NCI-H345 treated with DMSO at 0.1 percent for 48 hours (cell line): Measurements from ENCODE around the gene NPAS2.
A peak's percentile ranks its signal among the peaks of the same experiment; 100 is the strongest.

Experiments used
- DNase-seq: peaks from one replicate; lab custom pipeline; 2025; ENCODE audit not compliant: unreplicated experiment; lab: John Stamatoyannopoulos, UW

NPAS2 gene

DNA sequence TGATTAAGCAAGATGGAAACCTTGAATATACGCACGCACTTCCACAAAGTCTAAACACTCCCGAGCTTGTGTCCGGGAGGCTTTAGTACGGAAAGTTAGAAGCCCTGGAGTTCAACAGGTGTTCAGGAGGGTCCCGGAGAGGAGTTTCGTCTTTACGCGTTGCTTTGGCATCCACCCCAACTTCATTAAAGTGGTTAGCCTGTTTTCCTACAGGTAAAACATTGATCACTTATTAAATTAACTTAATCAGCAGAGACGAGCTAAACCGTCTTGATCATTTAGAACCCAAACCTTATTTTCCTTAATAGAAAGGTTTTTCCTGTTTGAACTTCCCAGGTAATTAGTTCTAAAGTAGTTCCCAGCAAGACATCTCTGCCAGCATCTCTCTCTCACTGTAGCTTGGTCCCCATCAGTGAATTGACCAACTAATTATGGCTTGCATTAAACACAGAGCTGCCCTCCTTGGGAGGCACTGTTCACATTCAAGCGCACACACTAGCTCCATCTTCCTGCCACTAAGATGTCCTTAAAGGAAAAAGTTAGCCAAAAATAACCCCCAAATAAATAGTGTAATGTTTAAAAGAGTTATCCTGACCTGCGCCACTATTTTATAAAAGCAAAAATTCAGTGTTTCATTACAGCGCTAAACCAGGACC, 1.4 kb downstream of the NPAS2 start:
- DNase-seq: no peak

DNA sequence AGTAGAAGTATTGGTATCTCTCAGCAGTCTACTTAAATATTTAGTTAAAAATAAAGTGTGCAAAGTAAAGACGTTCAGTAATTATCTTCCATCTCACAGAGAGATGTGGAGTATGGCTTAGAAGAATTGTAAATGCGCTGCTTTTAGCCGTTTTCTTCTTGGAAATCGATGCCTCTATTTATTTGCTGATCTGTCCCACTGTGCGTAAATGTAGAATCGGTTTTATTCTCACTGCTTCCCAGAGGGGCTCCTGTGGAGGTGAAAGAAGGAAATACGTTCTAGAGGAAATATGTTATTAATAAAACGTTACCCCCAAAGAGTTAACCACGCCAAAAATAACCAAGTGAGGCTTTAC, 1.9 kb downstream of the NPAS2 start:
- DNase-seq: no peak

DNA sequence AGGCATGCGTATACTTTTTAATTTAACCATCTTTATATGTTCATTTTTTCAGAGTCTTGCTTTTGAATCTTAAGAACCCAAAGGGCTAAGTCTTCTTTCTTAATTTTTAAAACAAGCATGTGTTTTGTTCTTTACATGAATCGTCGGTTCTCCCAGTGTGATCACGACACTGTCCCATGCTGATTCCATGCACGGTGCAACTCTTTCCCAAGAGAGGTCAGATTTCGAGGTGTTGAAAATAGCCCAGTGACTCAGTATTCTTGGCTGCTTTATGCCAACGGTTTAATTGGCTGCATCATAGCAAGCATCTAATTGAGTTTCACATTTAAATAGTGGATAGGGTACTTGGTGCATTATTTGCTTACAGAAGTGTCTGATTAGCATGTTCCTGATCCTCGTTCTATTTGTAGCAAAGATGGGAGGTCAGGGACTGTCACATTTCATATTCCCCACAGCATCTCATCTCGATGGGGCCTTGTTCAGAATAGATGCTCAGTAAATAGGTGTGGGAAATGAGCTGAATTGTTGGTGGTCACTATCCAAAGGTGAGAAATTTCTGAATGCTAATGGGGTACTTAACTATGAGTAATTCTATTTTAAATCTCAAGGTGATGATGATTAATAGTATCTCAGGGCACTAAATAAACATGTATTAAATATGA, 2.8 kb downstream of the NPAS2 start:
- no peak for DNase-seq

DNA sequence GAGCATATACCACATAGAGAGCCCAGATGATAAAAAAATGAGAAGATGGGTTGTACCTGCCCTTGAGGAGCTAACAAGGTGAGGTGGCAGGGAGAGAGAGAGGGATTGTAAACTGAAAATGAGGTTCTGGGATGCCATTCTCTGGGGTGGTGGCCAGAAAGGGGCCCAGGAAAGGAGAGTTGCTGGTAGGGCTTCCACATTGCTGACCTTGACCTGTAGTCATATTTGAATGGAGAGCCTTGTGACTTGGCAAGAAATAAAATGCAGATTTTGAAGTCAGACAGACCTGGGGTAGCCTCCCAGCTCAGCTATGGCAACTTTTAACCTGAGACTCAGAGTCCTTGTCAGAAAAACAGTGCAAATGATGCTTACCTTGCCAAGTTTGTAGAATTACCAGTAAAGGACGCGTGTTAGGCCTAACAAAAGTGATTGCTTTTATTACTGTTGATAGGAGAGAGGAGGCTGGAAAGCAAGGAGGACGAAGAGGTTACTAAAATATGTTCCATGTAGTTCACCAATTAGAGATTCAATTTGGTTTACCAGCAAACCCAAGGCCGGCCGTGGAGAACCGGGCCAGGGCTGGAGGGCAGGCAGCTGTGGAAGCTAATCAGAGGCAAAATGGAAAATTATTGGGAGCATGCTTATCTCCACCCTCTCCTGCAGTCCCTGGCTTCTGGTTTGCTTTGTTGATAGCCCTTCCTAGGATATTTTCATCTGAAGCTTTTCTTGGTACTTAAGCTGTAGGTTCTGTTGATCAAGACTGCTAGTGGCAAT, 3.9 kb downstream of the NPAS2 start:
- no peak for DNase-seq

DNA sequence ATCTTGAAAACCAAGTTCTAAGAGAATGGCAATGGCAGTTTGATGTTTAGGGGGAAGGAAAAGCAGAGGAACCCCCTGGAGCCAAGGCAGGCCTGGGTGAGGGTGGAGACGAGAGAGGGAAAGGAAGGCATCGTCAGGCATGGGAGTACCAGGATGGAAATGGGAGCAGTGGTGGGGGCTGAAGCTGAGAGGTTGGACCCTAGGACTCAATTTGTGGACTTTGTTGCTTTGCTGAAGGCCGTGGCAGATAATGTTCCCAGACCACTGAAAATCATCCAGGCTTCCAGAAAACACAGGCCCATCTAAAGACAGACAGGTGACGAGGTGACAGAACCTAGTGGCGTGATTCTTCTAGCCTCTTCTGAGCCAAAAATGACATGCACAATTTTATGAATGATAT, 4.9 kb downstream of the NPAS2 start:
- no peak for DNase-seq

DNA sequence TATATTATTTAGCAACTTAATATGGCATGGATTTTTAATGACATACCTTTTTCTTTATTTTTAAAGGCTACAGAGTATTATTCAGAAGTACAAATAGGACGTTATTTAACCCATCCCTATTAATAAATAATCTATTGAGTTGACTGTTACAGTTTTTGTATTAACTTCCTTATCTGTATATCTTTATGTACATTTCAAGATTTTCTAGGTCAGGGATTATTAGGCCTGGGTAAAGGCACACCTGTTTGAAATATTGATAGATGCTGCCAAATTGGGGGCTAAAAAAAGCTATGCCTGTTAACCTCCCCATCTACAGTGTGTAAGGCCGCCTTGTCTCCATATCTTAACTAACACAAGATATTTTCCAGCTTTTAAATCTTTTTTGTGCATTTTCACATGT, 6.6 kb downstream of the NPAS2 start:
- no peak for DNase-seq

DNA sequence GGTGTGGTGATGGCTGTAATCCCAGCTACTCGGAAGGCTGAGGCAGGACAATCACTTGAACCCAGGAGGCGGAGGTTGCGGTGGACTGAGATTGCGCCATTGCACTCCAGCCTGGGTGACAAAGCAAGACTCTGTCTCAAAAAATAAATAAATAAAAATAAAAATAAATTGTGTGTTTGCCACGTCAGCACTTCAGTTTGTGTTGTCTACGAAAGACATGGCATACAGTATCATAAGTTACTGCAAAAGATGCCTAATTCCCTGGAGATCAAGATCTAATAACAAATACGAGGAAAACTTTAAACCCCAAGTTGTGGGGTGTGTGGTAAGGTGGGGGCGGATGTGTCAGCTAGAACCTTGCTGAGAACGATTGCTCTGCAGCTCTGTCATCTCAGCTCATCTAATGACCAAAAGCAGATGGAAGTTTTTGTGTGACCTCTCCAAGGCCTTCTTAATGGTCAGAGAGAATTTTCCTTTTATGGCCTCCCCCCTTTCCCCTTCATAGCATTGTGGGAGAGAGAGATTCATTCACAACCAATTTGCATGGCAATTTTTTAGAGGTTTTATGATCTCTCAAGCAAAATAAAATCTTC, 11.3 kb downstream of the NPAS2 start:
- DNase-seq: no peak

DNA sequence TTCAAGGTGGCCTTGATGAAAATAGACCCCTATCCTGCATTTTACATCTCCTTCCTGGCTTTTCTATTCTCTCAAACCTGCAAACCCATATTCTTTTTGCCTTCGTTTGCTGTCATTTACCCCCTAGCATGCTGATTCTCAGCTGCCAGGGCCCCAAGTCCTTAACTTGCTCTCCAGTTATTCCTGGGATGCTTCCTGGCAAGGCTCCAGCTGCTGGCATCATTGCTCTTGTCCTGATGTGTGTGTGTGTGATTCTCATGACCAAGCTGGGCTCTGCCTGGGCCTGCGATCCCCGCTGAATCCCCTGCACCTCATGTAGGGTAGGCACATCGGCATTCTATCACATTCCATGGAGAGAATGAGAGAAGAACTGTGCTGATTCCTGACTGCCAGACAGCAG, 11.9 kb downstream of the NPAS2 start:
- peak; percentile 33 for DNase-seq

DNA sequence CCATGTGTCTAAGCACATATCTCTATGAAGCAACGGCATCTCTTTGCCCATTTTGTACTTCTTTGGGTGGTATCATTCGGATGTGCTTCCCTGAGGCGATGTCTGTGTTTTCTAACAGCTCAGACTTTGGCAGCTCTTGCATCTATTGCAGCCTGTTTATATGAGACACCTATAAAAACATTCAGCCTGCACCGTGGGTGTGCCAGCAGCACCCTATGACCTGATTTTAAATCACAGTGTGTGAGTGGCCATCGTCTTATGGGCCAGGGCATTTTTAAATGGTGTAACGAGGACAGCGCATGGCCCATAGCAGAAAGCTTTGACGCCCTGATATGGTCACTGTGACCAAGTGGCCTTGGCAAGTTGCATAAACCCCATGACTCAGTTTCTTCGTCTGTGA, 12.9 kb downstream of the NPAS2 start:
- DNase-seq: no peak

DNA sequence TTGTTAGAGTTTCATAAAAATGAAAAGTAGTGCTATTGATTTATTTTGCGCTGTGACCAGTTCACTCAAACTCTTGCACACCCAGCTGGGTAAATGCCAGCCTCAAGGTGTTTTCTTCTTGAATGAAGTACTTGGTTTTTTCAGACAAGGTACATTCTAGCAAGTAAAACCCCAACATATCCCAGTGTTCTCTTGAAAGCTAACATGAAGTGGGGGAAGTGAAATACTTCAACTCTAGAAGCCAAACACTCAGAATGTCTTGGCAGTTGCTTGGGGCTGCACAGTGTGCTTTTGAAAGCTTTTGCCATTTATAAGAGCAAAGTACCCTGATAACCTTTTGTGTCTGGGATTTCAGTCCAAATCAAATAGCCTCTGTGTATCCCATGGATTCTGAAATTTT, 13.4 kb downstream of the NPAS2 start:
- DNase-seq: no peak

DNA sequence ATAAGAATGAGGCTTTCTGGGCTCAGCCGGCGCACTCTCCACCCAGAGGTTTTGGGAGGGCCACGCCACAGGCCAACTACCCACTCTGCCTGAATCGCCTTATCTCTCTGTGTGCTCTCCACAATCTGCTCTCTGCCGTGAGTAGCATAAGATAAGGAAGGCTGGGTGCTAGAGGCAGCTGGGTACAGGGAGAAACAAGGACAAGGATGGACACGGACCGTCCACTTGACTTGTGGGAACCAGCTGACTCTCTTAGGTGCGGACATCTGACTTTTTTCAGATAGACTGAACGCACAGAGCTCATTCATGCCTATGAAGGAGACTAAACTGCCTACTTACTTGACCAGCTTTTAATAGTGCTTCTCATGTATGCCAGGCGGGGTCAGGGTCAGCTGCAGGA, 14.3 kb downstream of the NPAS2 start:
- no peak for DNase-seq

DNA sequence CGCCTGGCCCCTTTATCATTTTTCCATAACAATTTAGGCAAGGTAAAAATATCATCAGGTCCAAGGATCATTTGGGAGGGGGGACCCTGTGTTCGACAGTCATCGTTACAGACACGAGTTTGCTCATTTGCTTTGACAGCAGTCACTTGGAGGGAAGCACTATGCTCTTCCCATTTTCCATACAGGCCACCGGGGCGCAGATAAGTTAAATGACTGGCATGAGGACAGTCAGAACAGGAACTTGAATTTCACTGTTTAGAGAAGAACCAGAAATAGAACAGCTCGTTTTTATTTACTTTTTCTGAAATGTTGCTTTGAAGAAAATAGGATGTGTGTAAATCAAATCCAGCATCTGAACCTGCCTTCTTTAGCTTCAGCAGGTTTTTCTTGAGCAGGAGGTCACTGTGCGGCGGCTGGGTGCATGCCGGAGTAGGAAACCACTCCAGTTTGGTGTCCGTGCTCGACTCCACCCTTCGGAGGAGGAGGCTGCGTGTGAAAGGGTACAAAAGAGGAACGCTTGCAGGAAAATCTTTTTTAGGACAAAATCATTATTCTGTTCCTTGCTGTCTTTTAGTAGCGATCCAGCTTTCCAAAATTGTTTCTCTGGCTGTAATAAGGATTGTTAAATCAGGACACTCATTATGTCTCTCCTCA, 15.2 kb downstream of the NPAS2 start:
- no peak for DNase-seq

DNA sequence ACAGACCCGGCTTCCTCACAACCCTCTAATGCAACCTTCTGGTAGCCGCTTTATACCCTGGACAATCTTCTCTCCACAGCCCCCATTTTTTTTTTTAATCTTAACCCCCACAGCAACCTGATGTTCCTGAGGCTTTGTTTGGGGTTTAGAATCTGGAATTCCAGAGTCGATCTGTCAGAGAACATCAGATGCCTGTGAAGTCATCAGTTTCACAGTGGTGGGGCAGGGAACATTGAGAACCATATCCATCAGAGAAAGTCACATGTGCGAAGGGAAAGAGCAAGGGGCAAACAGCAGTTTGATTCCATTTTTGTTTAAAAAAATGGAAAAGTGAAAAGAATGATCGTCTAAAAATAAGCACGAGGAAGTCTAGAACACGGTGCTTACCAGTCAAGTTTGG, 20.6 kb downstream of the NPAS2 start:
- no peak for DNase-seq

DNA sequence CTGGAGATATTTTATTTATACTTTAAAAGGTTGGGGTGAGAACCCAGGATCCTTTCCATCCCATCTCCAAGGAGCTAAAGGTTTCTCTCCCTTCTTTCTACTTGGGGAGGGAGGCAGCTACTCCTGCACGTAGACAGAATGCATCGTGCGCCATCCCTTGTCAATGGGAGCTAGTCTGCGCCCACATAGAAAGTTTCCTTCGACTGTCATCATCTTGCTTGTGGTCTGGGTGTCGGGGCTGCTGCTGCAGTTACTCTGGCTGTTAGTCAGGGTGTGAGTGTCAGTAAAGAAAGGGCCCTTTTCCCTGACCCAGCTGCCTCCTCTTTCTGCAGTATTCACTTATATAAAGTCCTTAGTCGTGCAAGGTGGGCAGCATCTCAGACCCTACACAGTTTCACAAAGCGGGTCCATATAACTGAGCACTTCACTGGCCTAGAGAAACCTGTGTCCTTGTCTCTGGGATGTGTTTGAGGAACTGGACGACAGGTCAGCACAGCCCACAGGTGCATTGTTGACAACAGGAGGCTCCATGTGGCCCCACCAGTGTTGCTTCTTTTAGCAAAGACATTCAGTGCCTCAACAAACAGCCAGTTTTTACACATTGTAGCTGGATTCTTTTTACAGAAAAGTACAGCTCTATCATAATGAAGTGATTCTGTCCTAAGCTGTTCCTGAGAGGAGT, 22.4 kb downstream of the NPAS2 start:
- no peak for DNase-seq

DNA sequence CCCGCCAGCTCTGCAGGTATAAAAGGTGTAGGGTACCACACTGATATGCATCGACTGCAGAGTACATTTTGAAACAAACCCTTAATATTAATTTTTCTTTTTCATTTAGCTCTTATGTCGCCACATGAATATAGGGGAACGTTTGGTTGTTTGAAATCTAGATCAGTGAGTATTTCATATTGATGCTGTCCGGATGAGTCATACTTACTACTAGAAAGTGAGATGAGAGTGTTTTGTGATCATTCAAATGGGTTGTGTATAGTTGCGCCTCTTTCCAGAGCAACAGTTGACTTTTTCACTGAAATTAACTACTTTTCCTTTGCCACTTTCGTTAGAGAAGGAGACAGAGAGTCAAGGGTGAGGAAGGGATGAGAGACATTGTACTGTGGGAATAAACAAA, 24.6 kb downstream of the NPAS2 start:
- no peak for DNase-seq

DNA sequence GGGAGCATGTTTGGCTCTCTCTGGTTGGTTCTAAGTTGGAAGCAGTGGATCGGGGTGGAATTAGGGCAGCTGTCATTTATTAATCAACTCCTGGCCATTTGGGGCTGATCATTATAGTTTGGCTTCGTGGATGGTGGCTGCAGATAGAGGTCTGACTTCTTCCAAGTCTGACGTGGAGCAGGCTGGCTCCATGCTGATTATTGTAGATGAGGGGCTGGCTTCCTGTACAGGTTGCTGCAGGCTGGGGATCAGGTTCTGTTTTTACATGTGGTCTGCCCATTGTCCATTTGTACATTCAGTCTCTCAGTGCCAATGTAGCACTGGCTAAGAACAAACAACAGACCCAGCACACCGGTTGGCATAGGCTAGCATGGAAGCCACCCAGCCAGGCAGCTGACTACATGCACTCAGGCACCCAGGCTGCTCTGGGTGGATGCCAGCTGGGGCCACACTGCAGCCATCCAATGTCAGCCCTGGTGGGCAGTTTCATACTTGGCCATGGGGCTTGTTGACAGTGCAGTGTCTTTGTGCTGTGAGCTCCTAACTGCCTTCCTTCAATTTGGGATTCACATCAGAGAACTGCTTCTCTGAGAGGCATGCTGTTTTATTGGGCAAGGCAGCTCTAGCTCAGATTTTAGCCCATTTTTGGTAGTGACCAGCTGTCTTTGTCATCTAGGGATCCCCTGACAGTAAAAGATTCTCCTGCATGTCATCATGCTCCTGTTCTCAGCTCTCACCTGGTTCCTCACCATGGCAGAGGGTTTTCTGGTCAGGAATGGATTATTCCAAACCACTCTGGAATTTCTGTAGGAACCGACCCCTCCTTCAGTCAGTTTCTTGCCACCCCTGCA, 25.4 kb downstream of the NPAS2 start:
- DNase-seq: no peak

DNA sequence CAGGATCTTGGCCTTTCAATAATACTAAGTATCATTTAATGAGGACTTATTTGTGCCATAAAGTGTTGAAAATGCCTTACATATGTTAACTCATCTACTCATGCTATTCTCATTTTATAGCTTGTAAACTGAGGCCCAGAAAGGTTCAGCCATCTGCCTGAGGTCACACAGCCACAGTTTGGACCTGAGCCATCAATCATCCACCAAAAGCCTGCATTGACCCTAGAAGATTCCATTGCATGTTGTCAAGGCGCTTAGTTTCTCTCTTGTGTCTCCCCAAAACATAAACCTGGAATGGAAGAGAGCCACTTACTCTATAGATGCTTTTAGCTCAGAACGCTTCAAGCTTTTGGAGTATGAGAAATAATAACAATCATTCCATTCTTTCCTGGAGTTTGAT, 26.8 kb downstream of the NPAS2 start:
- DNase-seq: no peak

DNA sequence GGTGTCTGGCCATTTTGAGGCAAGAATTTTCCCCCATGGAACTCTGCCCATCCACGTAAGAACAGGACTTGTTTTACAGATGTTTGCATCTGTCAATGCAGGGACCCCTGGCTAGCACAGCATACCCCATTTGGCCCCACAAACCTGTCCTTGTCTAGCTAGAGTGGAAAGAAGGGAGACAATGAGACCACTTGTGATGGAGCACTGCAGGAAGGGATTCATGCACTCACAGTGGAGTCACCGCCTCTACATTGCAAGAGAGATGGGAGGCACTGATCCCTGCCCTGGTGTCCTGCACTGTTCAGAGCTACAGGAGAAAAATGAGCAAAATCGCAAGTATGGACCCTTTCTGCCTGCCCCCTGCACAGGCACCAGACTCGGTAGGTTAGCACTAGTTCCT, 32.5 kb downstream of the NPAS2 start:
- DNase-seq: no peak

DNA sequence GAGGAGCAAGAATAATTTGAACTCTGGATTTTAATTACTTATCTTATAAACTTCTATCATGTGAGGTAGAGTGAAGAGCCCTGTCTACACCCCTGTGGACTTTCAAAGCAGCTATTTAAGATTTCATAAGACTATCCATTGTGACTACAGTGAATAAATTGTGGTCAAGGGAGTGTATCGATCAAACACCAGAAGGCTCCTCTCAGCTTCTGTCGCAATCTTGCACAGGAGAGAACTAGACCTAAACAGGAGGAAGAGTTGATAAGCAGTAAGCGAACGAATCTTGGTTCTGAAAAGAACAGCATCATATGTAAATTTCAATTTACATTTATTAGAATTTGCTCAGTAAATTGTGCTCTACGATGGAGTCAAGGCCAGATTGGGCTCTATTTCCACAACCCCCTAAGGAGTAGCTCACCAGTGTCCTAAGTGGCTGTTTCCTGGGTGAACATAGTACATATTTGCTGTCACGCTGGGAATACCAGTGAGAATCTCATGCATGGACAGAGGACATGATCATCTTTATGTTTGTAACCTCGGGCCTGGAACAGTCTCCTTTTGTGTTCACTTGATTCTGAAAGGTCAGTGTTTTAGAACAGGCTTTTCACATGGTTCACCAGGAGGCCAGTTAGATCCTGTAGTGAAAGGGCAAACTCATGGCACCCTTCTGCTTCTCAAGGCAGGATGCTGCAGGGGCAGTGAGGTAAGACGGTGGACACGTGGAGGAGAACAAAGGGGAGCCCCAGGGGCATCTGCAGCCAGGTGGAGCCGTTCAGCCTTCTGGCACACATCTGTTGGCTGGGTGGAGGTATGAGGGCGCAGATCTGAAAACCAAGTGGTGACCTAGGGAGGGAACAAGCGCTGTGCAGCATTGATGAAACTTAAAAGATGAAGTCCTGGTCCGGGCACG, 33.3 kb downstream of the NPAS2 start:
- no peak for DNase-seq
